ENCODE measurements around the gene SLC6A17. TPM values are rescaled to one million over a fixed set of nuclear protein-coding genes. Genes with fewer than 3 reads are reported as not detected.

Gene SLC6A17
- total RNA-seq, 2 experiments from 2014 or later, result 0.02 to 0.07 TPM

GRCh38 chr1:110239441-110240430 is 89.4 kb downstream of the SLC6A17 start:
- no peak for DNase-seq
- ChIA-PET CTCF (interaction anchor here (1.2 to 3.3 kb wide), 3 partner anchors 32 to 99 kb away, joined by 3 to 11 read pairs (median 3); partner anchors contain the start of gene RBM15), POLR2A (no interaction called here)
- no peaks in the 10 kb centered on the region for H3K27me3 Mint-ChIP-seq
- no peak overlapping the region for H3K4me3 Mint-ChIP-seq
- no peaks in the 10 kb centered on the region for H3K9me3 Mint-ChIP-seq
- H3K4me1 Mint-ChIP-seq (ENCODE audit: low read depth), result peaks cover 59% of the 10 kb centered on the region
- peaks cover 14% of the 10 kb centered on the region for H3K36me3 Mint-ChIP-seq
- intact Hi-C loops (cut with micrococcal nuclease), result loop anchor here (5.0 kb wide), 3 partner anchors 37 to 408 kb away; no protein-coding TSS in a partner anchor
- H3K27ac Mint-ChIP-seq, result no peak overlapping the region

- no peak overlapping the region for H3K27ac Mint-ChIP-seq
- H3K9me3 Mint-ChIP-seq, result no peaks in the 10 kb centered on the region
- H3K36me3 Mint-ChIP-seq, result peaks cover 12% of the 10 kb centered on the region
- CTCF ChIA-PET, result interaction anchor here (1.2 to 3.3 kb wide), 3 partner anchors 33 to 98 kb away, joined by 3 to 11 read pairs (median 3); partner anchors contain the start of gene RBM15
- intact Hi-C loops (cut with micrococcal nuclease), result no loop called here
- DNase-seq, result no peak
- H3K4me3 Mint-ChIP-seq, result no peak overlapping the region
- no peaks in the 10 kb centered on the region for H3K27me3 Mint-ChIP-seq
- H3K4me1 Mint-ChIP-seq (ENCODE audit: low read depth), result peaks cover 50% of the 10 kb centered on the region
- POLR2A ChIA-PET, result no interaction called here
These were observed 90.3 kb downstream of the SLC6A17 start for GRCh38 chr1:110240476-110241210.

DNA sequence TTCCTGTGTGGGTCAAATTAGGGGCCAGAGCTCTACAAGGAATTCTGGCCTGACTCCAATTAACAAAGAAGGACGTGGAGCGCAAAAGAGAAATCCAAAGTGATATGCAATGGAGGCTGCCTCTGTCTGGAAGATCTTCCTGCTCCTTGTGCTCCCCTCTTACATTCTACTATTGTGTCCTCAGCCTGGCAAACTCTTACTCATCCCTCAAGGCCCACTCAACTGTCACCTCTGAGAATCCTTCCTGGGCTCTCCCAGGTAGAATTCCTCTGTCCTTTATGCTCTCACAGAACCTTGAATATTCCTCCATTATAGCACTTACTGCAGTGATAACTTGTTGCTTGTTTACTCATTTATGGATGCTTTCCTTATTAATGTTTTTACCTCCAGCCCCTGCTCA is 91.2 kb downstream of the SLC6A17 start:
- H3K36me3 Mint-ChIP-seq, result peaks cover 10% of the 10 kb centered on the region
- ChIA-PET POLR2A (no interaction called here), CTCF (interaction anchor here (0.9 to 3.3 kb wide), 3 partner anchors 34 to 71 kb away, joined by 3 to 11 read pairs (median 7); no protein-coding TSS in a partner anchor)

GRCh38 chr1:110242062-110242461 is 91.8 kb downstream of the SLC6A17 start:
- ChIA-PET CTCF (interaction anchor here (0.9 to 3.3 kb wide), 3 partner anchors 34 to 70 kb away, joined by 3 to 11 read pairs (median 7); no protein-coding TSS in a partner anchor), POLR2A (no interaction called here)
- H3K27me3 Mint-ChIP-seq, result no peaks in the 10 kb centered on the region

More for the DNA sequence above, 91.2 kb downstream of the SLC6A17 start:
- Mint-ChIP-seq H3K4me1 (ENCODE audit: low read depth) (peaks cover 41% of the 10 kb centered on the region), H3K27me3 (no peaks in the 10 kb centered on the region), H3K9me3 (no peaks in the 10 kb centered on the region), H3K27ac (no peak overlapping the region), H3K4me3 (no peak overlapping the region)
- intact Hi-C loops (cut with micrococcal nuclease), result no loop called here
- no peak for DNase-seq

GRCh38 chr1:110242731-110243130 is 92.4 kb downstream of the SLC6A17 start:
- H3K4me3 Mint-ChIP-seq, result no peak overlapping the region
- POLR2A ChIA-PET, result no interaction called here
- no peak overlapping the region for H3K27ac Mint-ChIP-seq
- no peaks in the 10 kb centered on the region for H3K27me3 Mint-ChIP-seq
- intact Hi-C loops (cut with micrococcal nuclease), result no loop called here
- DNase-seq, result no peak
- H3K4me1 Mint-ChIP-seq (ENCODE audit: low read depth), result peaks cover 30% of the 10 kb centered on the region
- H3K9me3 Mint-ChIP-seq, result no peaks in the 10 kb centered on the region
- peaks cover 6% of the 10 kb centered on the region for H3K36me3 Mint-ChIP-seq
- CTCF ChIA-PET, result interaction anchor here (1.6 to 3.3 kb wide), 2 partner anchors 35 to 70 kb away, joined by 7 to 11 read pairs; no protein-coding TSS in a partner anchor

More at GRCh38 chr1:110242062-110242461, 91.8 kb downstream of the SLC6A17 start:
- H3K36me3 Mint-ChIP-seq, result peaks cover 8% of the 10 kb centered on the region
- no peak overlapping the region for H3K27ac Mint-ChIP-seq
- intact Hi-C loops (cut with micrococcal nuclease), result no loop called here
- no peak for DNase-seq
- H3K4me1 Mint-ChIP-seq (ENCODE audit: low read depth), result peaks cover 37% of the 10 kb centered on the region
- no peaks in the 10 kb centered on the region for H3K9me3 Mint-ChIP-seq
- H3K4me3 Mint-ChIP-seq, result no peak overlapping the region

GRCh38 chr1:110243146-110243545 is 92.9 kb downstream of the SLC6A17 start:
- CTCF ChIA-PET, result no interaction called here
- H3K27ac Mint-ChIP-seq, result no peak overlapping the region
- peaks cover 6% of the 10 kb centered on the region for H3K36me3 Mint-ChIP-seq
- H3K9me3 Mint-ChIP-seq, result no peaks in the 10 kb centered on the region
- POLR2A ChIA-PET, result no interaction called here
- H3K27me3 Mint-ChIP-seq, result no peaks in the 10 kb centered on the region
- H3K4me1 Mint-ChIP-seq (ENCODE audit: low read depth), result peaks cover 26% of the 10 kb centered on the region
- DNase-seq, result no peak
- no peak overlapping the region for H3K4me3 Mint-ChIP-seq
- intact Hi-C loops (cut with micrococcal nuclease), result no loop called here

DNA sequence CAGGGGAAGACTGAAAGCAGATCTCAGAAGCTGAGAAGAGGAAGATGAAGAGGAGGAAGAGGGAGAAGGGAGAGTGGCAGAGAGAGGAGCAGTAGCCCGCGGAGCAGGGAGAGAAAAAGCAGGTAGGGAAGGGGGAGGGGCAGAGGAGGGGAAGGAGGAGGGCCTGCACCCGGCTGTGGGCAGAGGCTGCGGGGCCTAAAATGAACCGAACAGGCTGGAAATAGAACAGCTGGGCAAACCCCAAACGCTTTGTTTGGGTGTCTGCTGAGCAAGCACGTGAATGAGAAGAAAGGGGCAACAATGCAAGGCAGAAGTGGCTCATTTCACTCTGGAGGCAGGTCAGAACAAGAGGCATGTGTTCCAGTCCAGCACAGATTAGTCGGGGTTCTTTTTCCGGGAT is 93.3 kb downstream of the SLC6A17 start:
- Mint-ChIP-seq H3K9me3 (no peaks in the 10 kb centered on the region), H3K4me1 (ENCODE audit: low read depth) (peaks cover 22% of the 10 kb centered on the region), H3K36me3 (peaks cover 6% of the 10 kb centered on the region), H3K4me3 (no peak overlapping the region), H3K27me3 (no peaks in the 10 kb centered on the region), H3K27ac (no peak overlapping the region)
- intact Hi-C loops (cut with micrococcal nuclease), result no loop called here
- POLR2A ChIA-PET, result no interaction called here
- CTCF ChIA-PET, result interaction anchor here (0.8 kb wide), 1 partner anchor 42 kb away, joined by 3 read pairs; no protein-coding TSS in a partner anchor
- DNase-seq, result peak; percentile 55

DNA sequence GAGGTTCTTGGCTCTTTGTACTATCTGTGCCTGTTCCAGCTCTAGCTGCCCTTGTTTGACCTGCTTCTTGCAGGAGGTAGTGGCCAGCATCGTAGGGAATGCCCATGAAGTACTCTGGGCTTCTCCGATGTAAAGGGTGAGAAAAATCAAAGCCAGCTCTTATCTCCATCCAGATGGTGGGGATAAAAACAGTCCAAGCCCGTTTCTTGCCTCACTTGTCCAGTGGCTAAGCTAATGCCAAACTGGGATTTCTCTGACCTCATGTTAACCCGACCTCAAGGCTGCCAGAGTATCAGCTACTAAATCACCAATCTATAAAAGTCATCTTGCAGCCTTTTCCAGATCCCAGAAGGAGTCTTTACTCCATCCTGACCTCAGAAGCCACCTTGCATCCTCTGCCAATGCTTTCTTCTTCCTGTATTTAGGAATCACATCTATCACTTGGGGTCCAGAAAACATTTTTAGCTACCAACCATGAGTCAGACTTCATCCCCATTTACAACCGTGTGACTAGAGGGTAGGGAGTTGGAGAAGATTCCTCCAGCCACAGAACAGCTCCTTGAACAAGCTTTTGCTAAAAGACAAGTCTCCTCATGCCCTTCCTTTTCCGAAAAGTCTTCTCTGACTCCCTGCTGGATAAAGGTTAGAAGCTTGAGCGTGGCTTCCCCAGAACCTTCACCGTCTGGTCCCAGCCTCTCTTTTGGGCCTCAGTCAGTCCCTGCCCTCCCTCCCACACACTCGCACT is 95.8 kb downstream of the SLC6A17 start:
- DNase-seq, result no peak
- H3K27me3 Mint-ChIP-seq, result no peaks in the 10 kb centered on the region
- H3K36me3 Mint-ChIP-seq, result no peaks in the 10 kb centered on the region
- H3K27ac Mint-ChIP-seq, result no peak overlapping the region
- no peaks in the 10 kb centered on the region for H3K9me3 Mint-ChIP-seq
- ChIA-PET POLR2A (no interaction called here), CTCF (interaction anchor here (0.7 to 3.2 kb wide), 3 partner anchors 38 to 214 kb away, joined by 3 to 21 read pairs (median 15); no protein-coding TSS in a partner anchor)
- no peak overlapping the region for H3K4me3 Mint-ChIP-seq
- intact Hi-C loops (cut with micrococcal nuclease), result no loop called here
- peaks cover 8% of the 10 kb centered on the region for H3K4me1 Mint-ChIP-seq (ENCODE audit: low read depth)

DNA sequence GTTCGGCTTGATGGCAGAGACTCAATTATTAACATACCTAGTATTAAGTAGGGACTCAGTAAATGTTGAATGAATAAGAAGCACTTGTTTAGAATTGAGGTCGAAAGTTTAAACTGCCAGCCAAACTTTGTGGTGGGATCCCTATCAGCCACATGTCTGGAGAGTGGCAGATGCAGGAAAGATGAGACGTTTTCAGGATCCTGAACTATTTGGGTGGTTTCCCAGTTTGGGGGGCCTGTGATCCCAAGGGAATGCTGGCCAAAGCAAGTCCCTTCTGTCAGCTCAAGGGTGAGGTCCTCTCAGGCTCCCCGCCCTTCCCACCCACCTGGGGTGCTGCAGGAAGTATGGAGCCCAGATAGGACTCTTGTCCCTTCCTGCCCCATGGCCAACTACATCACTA is 98.5 kb downstream of the SLC6A17 start:
- H3K9me3 Mint-ChIP-seq, result no peaks in the 10 kb centered on the region
- H3K27me3 Mint-ChIP-seq, result no peaks in the 10 kb centered on the region
- no peaks in the 10 kb centered on the region for H3K36me3 Mint-ChIP-seq
- peaks cover 1% of the 10 kb centered on the region for H3K4me1 Mint-ChIP-seq (ENCODE audit: low read depth)
- H3K27ac Mint-ChIP-seq, result no peak overlapping the region
- ChIA-PET CTCF (interaction anchor here (1.1 kb wide), 1 partner anchor 41 kb away, joined by 3 read pairs; no protein-coding TSS in a partner anchor), POLR2A (no interaction called here)
- no peak overlapping the region for H3K4me3 Mint-ChIP-seq
- intact Hi-C loops (cut with micrococcal nuclease), result no loop called here
- no peak for DNase-seq

DNA sequence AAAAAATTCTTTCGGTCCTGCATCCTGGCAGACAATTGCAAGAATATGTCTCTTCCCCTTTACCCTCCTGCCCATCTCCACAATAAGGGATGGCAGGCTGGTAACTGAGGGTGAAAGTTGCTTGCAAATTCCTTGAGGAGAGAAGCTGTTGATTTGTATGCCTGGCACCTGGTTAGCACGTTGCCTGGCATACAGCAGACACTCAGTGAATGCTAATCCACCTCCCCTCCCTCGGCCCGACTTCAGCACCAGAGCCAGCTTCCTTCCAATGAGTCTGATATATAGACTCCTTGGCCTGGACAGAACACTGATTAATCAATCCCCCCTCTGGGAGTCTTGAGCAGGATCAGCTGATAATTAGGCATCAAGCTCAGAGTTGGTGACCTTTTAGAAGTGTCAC is 99.0 kb downstream of the SLC6A17 start:
- H3K4me1 Mint-ChIP-seq (ENCODE audit: low read depth), result no peaks in the 10 kb centered on the region
- POLR2A ChIA-PET, result no interaction called here
- intact Hi-C loops (cut with micrococcal nuclease), result no loop called here
- no peaks in the 10 kb centered on the region for H3K27me3 Mint-ChIP-seq
- no peak for DNase-seq
- H3K4me3 Mint-ChIP-seq, result no peak overlapping the region
- no peaks in the 10 kb centered on the region for H3K9me3 Mint-ChIP-seq
- no peaks in the 10 kb centered on the region for H3K36me3 Mint-ChIP-seq
- no peak overlapping the region for H3K27ac Mint-ChIP-seq
- CTCF ChIA-PET, result interaction anchor here (1.1 kb wide), 1 partner anchor 42 kb away, joined by 3 read pairs; no protein-coding TSS in a partner anchor

DNA sequence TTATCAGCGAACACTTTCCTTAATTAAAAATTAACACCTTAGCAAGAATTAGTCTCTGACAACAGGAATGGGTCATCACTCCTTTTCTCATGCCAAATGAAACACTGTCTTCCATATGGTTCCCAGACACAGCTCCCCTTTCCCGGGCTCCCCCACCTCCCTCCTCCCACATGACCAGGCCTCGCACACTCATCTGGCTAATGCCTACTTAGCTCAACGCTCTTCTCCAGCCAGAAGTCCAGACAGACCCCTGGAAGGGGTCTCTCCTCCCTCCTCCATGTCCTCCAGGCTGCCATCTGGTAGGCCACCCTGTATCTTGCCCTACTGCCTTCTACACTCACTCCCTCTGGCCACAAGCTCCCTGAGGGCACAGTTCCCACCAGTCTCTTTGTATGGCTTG is 99.7 kb downstream of the SLC6A17 start:
- CTCF ChIA-PET, result interaction anchor here (1.1 kb wide), 1 partner anchor 42 kb away, joined by 3 read pairs; no protein-coding TSS in a partner anchor
- H3K36me3 Mint-ChIP-seq, result no peaks in the 10 kb centered on the region
- no peak overlapping the region for H3K27ac Mint-ChIP-seq

More for the DNA sequence above, 99.7 kb downstream of the SLC6A17 start:
- no peaks in the 10 kb centered on the region for H3K27me3 Mint-ChIP-seq
- H3K9me3 Mint-ChIP-seq, result no peaks in the 10 kb centered on the region
- intact Hi-C loops (cut with micrococcal nuclease), result no loop called here
- POLR2A ChIA-PET, result no interaction called here
- no peak overlapping the region for H3K4me3 Mint-ChIP-seq
- DNase-seq, result no peak
- no peaks in the 10 kb centered on the region for H3K4me1 Mint-ChIP-seq (ENCODE audit: low read depth)

Data from activated CD4-positive, alpha-beta memory T cell treated with anti-CD3 and anti-CD28 coated beads for 36 hours (primary cell).